PFSK-1 (cell line): ENCODE measurements around the gene CMTM1.

Source experiments
- FOXP2 ChIP-seq: optimal IDR thresholded peaks from 2 replicates; pipeline ENCODE3; 2011; ENCODE audit warnings: borderline replicate concordance, control low read depth, inconsistent platforms; ENCODE audit not compliant: insufficient read depth; ENCODE audit errors: extremely low read length, extremely low read depth
- POLR2AphosphoS5 ChIP-seq: IDR thresholded peaks from 2 replicates; pipeline ENCODE4 v1.6.1; 2012; ENCODE audit warnings: low read depth, mild to moderate bottlenecking, control low read depth, low read length, moderate library complexity
- REST ChIP-seq, 2 experiments: IDR thresholded peaks; 2 replicates each; pipeline versions ENCODE4 v1.6.1 to v1.8.0; 2011 to 2012; ENCODE audit warnings: low read depth in 2 of 2, low read length in 2 of 2, control low read depth in 1 of 2, inconsistent platforms in 1 of 2, mild to moderate bottlenecking in 1 of 2, moderate library complexity in 1 of 2; ENCODE audit not compliant: insufficient read depth in 1 of 2
- SIN3A ChIP-seq: IDR thresholded peaks from 2 replicates; pipeline ENCODE4 v1.6.1; 2012; ENCODE audit warnings: mild to moderate bottlenecking, low read length, moderate library complexity, borderline replicate concordance; ENCODE audit not compliant: insufficient read depth
- TAF1 ChIP-seq: IDR thresholded peaks from 2 replicates; pipeline ENCODE4 v1.6.1; 2012; ENCODE audit warnings: low read length, control low read depth, borderline replicate concordance; ENCODE audit not compliant: insufficient read depth

CMTM1 gene

DNA sequence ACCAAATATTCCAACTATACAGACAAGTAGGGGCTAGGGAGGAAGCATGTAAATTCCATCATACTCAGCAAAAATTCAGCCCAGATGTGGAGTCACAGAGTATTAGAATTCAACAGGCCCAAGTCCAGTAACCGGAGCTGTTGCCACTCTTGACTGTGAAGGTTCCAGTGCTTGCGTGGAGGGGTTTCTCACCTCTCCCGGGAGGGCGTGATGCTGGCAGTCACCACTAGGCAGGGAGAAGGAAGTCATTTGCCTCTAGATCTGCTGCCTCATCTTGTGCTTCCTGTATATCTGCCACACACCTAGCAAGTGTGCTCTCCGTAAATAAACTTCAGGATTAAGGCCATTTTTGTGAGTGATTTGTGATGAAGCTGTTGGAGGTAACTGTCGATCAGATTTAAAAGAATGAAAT, 14.9 kb upstream of the CMTM1 start:
- no peak for TF ChIP-seq POLR2AphosphoS5
- TF ChIP-seq REST (IDR thresholded peaks at IDR 0.05; ENCODE audit: insufficient read depth in 1 of 2, low read depth in 2 of 2, low read length in 2 of 2): no peak
- TF ChIP-seq FOXP2: no peak
- TF ChIP-seq SIN3A: no peak
- TF ChIP-seq TAF1: no peak

GRCh38 chr16:66551788-66552285, 14.4 kb upstream of the CMTM1 start:
- TF ChIP-seq TAF1: no peak
- no peak for TF ChIP-seq SIN3A
- no peak for TF ChIP-seq FOXP2
- TF ChIP-seq REST (IDR thresholded peaks at IDR 0.05; ENCODE audit: insufficient read depth in 1 of 2, low read depth in 2 of 2, low read length in 2 of 2): no peak
- TF ChIP-seq POLR2AphosphoS5: no peak

DNA sequence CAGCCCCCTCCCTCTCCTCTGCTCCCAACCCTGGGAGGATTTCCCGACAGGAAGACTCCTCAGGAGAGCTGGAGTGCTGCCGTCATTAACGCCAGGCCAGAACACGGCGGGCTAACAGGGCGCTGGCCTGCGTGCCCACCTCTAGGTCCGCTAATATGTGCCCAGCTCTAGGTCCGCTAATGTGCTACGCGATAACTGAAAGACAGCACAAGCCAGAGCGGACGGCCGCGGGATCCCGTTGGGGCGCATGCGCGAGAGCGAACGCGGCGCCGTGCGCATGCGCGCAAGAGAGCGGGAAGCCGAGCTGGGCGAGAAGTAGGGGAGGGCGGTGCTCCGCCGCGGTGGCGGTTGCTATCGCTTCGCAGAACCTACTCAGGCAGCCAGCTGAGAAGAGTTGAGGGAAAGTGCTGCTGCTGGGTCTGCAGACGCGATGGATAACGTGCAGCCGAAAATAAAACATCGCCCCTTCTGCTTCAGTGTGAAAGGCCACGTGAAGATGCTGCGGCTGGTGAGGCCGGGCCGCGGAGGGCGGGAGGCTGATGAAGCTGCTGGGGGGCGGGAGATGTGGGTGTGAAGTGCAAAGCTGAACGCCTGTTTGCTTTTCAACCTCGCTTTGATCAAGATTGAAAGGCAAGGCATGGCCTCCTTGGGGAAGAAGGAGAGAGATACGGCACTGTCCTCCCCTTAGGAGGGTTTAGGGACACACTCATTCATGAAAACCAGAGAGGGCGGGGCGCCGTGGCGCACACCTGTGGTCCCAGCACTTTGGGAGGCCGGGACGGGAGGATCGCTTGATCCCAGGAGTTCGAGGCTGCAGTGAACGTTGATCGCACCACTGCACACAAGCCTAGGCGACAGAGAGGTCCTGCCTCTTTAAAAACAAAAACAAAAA, 13.7 kb upstream of the CMTM1 start, which contains the start of gene CKLF:
CKLF (plus strand) TSS at position 291 of the 892 bp plus-strand sequence; CDS start at position 431, 140 bp downstream.
- TF ChIP-seq REST (IDR thresholded peaks at IDR 0.05; ENCODE audit: insufficient read depth in 1 of 2, low read depth in 2 of 2, low read length in 2 of 2) (0 out of 4 replicates have a peak, but pooled peaks of 1 of the 2 experiments have one; percentile 51), SIN3A (no peak), FOXP2 (no peak), POLR2AphosphoS5 (peak; percentile 88), TAF1 (peak; percentile 80; the same call in 1 of the 2 replicates)

DNA sequence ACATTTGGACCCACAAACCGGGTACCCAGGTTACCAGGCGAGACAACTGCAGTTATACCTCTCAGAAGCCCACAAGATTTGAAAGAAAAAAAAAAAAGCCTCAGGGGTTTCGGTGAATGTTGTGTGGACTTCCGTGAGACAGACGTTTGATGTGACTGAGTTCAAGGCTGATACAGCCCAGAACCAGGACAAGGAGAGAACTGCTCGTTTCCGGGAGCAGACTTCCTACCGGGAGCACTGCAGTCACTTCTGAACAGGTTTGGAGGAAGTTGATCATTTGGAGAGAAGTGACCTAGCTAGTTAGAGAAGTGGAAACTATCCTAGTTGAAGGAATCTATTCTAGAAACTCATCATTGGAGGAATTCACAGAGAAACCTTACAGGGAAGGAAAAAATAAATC, 13.0 kb upstream of the CMTM1 start:
- TF ChIP-seq FOXP2 (no peak), REST (IDR thresholded peaks at IDR 0.05; ENCODE audit: insufficient read depth in 1 of 2, low read depth in 2 of 2, low read length in 2 of 2) (no peak), SIN3A (no peak), POLR2AphosphoS5 (no peak), TAF1 (no peak)
